Vagina (tissue), 2 donors: ENCODE data around the gene DHX58.

ENCODE experiments used
- CTCF ChIP-seq, 3 experiments: fragments of 450-650 bp in 2 of 3; fragments of 200-600 bp in 1 of 3; sonication (generic) in 1 of 3; IDR thresholded peaks; one replicate each; pipeline ENCODE4 v1.5.1; 2017 to 2019; ENCODE audit warnings: antibody characterized with exemption in 3 of 3, mild to moderate bottlenecking in 2 of 3, moderate library complexity in 2 of 3
- POLR2A ChIP-seq, 2 donors: fragments of 450-650 bp; IDR thresholded peaks; one replicate each; pipeline ENCODE4 v1.6.1; 2017; ENCODE audit warnings: antibody characterized with exemption in 2 of 2, mild to moderate bottlenecking in 2 of 2, moderate library complexity in 2 of 2
- POLR2AphosphoS5 ChIP-seq, 2 donors: sonication (generic); formaldehyde crosslinking; IDR thresholded peaks; one replicate each; pipeline ENCODE4 v1.9.0; 2017; ENCODE audit warnings: antibody characterized with exemption in 2 of 2, mild to moderate bottlenecking in 2 of 2, low read depth in 1 of 2; ENCODE audit not compliant: insufficient read depth in 1 of 2

GRCh38 chr17:42129109-42129837 lies 16.8 kb upstream of the DHX58 start:
- TF ChIP-seq POLR2A (IDR thresholded peaks at IDR 0.05) (no peak), CTCF (IDR thresholded peaks at IDR 0.05) (no peak), POLR2AphosphoS5 (IDR thresholded peaks at IDR 0.05; ENCODE audit: insufficient read depth in 1 of 2, low read depth in 1 of 2) (peak; percentile 12 to 45)
